GM12865 (cell line): ENCODE results near the gene KCNJ6.

Experiments
- DNase-seq: peaks from one replicate; pipeline ENCODE4 v3.0.0; 2010; ENCODE audit warnings: low read depth
- H3K4me3 ChIP-seq: 2 replicates; pipeline ENCODE4 v1.5.1; 2011; ENCODE audit warnings: mild to moderate bottlenecking, low read depth, low read length, control low read depth
- TF ChIP-seq, protein P1 (sequence below): IDR thresholded peaks from 2 replicates; pipeline ENCODE4 v1.5.1; 2011; ENCODE audit warnings: low read length, control low read depth, low read depth, inconsistent platforms; ENCODE audit not compliant: insufficient read depth; ENCODE audit errors: missing control alignments

The KCNJ6 gene

DNA sequence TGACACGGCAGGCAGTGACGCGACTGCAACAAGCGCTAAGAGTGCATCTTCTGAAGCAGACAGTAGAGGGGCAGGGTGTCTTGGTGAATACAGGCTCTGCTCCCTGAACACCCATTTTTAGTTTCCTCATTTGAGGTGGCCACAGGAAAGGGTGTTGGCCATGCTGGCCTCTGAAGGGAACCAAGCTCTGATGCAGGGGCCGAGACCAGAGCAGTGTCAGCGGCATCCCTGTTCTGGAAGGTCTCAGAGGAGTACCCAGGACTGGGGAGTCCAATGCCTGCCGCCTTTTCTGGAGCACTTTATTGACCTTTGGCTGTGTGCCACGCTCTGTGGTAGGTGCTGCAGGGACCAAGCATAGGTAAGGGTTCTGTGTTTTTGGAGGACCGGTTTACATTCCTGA, 100.4 kb downstream of the KCNJ6 start:
- no peak overlapping the region for H3K4me3 ChIP-seq
- TF ChIP-seq, protein P1, sequence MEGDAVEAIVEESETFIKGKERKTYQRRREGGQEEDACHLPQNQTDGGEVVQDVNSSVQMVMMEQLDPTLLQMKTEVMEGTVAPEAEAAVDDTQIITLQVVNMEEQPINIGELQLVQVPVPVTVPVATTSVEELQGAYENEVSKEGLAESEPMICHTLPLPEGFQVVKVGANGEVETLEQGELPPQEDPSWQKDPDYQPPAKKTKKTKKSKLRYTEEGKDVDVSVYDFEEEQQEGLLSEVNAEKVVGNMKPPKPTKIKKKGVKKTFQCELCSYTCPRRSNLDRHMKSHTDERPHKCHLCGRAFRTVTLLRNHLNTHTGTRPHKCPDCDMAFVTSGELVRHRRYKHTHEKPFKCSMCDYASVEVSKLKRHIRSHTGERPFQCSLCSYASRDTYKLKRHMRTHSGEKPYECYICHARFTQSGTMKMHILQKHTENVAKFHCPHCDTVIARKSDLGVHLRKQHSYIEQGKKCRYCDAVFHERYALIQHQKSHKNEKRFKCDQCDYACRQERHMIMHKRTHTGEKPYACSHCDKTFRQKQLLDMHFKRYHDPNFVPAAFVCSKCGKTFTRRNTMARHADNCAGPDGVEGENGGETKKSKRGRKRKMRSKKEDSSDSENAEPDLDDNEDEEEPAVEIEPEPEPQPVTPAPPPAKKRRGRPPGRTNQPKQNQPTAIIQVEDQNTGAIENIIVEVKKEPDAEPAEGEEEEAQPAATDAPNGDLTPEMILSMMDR: no peak
- DNase-seq: no peak

- no peak overlapping the region for H3K4me3 ChIP-seq
- TF ChIP-seq, protein P1: no peak
- DNase-seq: no peak
Measured at GRCh38 chr21:37811711-37812110, 104.5 kb downstream of the KCNJ6 start.

GRCh38 chr21:37808261-37808660, 108.0 kb downstream of the KCNJ6 start:
- no peak overlapping the region for H3K4me3 ChIP-seq
- TF ChIP-seq, protein P1: no peak
- DNase-seq: no peak

GRCh38 chr21:37805266-37805665, 111.0 kb downstream of the KCNJ6 start:
- no peak overlapping the region for H3K4me3 ChIP-seq

GRCh38 chr21:37804001-37804400, 112.3 kb downstream of the KCNJ6 start:
- TF ChIP-seq, protein P1: no peak
- no peak for DNase-seq
- no peak overlapping the region for H3K4me3 ChIP-seq

More at GRCh38 chr21:37805266-37805665, 111.0 kb downstream of the KCNJ6 start:
- TF ChIP-seq, protein P1: no peak
- DNase-seq: no peak

DNA sequence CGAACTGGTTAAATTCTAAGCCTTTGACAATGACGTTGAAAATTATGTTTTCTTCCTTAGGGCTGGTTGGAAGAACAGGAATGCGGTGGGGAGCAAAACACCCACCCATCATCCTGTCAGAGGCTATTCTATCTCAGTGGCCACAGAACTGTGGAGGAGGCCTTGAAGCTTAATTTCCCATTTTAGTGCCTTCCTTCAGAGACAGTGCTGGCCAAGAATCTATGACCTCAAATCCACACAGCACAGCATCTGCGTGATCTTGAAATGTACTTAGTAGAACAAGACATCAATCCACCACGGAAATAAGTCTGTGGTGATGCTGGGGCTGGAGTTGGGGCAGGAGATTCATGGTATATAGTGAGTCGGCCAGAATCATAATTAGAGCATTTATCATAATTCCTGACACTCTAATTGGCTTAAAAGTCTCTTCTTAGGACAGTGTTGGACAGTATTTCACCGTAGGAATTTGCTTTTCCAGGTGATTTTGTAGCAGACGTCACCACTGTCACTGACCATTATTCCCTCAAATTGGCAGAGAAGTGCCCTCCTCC, 113.1 kb downstream of the KCNJ6 start:
- TF ChIP-seq, protein P1: no peak
- DNase-seq: no peak
- no peak overlapping the region for H3K4me3 ChIP-seq

DNA sequence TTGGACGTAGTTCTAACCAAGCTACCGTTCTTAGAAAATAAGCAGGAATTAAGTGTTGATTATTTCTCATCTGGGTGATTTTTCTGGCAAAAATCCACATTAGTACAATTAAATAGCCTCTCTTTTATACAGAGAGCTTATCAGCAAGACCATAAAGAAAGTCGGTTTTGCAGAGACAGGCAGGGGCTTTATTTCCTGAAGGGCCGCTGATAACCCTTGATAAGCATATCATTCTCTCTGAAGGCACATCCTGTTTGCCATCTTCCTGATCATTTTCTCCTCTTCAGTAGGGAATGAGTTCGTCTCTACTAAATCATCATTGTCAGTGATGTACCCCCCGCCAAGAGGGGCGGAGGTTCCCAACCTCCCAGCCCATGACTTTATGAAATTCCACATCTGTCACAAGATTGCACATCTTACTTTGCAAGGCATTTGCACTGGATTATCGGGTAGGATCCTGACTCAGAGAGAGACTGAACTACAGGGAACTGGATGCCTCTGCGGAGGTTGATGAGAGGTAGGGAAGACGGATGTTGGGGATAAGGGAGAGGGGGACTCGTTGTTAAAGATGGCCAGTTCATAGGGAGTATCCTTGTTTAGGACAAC, 115.7 kb downstream of the KCNJ6 start:
- H3K4me3 ChIP-seq: no peak overlapping the region
- no peak for DNase-seq
- TF ChIP-seq, protein P1: no peak
